Neural cell (in vitro differentiated cells): Measurements from ENCODE around the gene COX10.

Source experiments
- EP300 ChIP-seq: fragments of 450-650 bp; conservative IDR thresholded peaks from 2 replicates; pipeline ENCODE4 v1.6.1; 2014; ENCODE audit warnings: antibody characterized with exemption, mild to moderate bottlenecking, moderate library complexity; ENCODE audit not compliant: poor library complexity, severe bottlenecking
- EZH2 ChIP-seq: fragments of 200-600, 300-800 bp; shearing (Covaris generic), sonication (generic); IDR thresholded peaks from 2 replicates; pipeline ENCODE4 v1.6.1; 2014; ENCODE audit warnings: antibody characterized with exemption, low read length, borderline replicate concordance, mild to moderate bottlenecking; ENCODE audit not compliant: insufficient read depth, poor library complexity, severe bottlenecking
- SMC3 ChIP-seq: fragments of 450-650 bp; conservative IDR thresholded peaks from 2 replicates; pipeline ENCODE4 v1.6.1; 2014; ENCODE audit warnings: antibody characterized with exemption, mild to moderate bottlenecking, moderate library complexity; ENCODE audit not compliant: poor library complexity
- TAF1 ChIP-seq: IDR thresholded peaks from 2 replicates; pipeline ENCODE4 v1.6.1; 2012; ENCODE audit warnings: low read depth
- TF ChIP-seq, protein P1 (sequence below): fragments of 450-650 bp; IDR thresholded peaks from 2 replicates; pipeline ENCODE4 v1.5.1; 2014; ENCODE audit warnings: antibody characterized with exemption, mild to moderate bottlenecking, moderate library complexity; ENCODE audit not compliant: poor library complexity, severe bottlenecking

DNA sequence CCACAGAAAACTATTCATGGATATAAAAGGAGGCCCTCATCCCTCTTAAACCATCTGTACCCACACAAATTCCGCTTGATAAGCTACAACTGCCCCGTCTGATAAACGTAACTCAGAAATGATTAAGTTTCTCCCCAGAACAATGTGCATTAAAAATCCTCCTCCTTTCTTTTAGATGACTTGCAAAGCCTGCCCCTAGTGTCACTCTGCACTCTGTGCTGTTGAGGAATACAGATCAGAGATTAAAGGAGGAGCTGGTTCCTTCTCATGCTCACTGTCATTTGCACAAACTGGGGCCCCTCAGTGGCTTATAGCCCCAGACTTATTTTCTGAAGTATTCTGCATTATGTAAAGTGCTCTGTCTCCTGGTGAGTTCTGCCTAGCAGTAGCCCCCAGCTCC, 134.1 kb downstream of the COX10 start:
- TF ChIP-seq, protein P1, sequence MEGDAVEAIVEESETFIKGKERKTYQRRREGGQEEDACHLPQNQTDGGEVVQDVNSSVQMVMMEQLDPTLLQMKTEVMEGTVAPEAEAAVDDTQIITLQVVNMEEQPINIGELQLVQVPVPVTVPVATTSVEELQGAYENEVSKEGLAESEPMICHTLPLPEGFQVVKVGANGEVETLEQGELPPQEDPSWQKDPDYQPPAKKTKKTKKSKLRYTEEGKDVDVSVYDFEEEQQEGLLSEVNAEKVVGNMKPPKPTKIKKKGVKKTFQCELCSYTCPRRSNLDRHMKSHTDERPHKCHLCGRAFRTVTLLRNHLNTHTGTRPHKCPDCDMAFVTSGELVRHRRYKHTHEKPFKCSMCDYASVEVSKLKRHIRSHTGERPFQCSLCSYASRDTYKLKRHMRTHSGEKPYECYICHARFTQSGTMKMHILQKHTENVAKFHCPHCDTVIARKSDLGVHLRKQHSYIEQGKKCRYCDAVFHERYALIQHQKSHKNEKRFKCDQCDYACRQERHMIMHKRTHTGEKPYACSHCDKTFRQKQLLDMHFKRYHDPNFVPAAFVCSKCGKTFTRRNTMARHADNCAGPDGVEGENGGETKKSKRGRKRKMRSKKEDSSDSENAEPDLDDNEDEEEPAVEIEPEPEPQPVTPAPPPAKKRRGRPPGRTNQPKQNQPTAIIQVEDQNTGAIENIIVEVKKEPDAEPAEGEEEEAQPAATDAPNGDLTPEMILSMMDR: peak; percentile 45
- TF ChIP-seq EP300: no peak
- TF ChIP-seq SMC3: no peak
- no peak for TF ChIP-seq EZH2
- TF ChIP-seq TAF1: no peak
